K562 (cell line): ENCODE data around the gene KIF9.

Experiments used
- ATF7 ChIP-seq: fragments of 450-650 bp; IDR thresholded peaks from 2 replicates; pipeline ENCODE4 v1.7.1; 2014; ENCODE audit warnings: mild to moderate bottlenecking, moderate library complexity
- CTCF ChIP-seq, 3 experiments: IDR thresholded peaks in 2 of 3; conservative IDR thresholded peaks in 1 of 3; 2 replicates each; pipeline ENCODE4 v1.5.1; 2011 to 2012; ENCODE audit warnings: low read length in 3 of 3, mild to moderate bottlenecking in 3 of 3, control low read depth in 2 of 3, improper control_type of control experiment in 1 of 3, inconsistent platforms in 1 of 3, low read depth in 1 of 3, mixed read lengths in 1 of 3, moderate library complexity in 1 of 3; ENCODE audit not compliant: insufficient read depth in 2 of 3
- KAT2B ChIP-seq: IDR thresholded peaks from one replicate; pipeline ENCODE4 v1.6.1; 2012; ENCODE audit warnings: low read depth, mild to moderate bottlenecking, control low read depth, inconsistent platforms, low read length, moderate library complexity
- KDM1A ChIP-seq, 2 experiments: fragments of 450-650 bp; IDR thresholded peaks; 2 replicates each; pipeline ENCODE4 v1.6.1; 2016; ENCODE audit warnings: mild to moderate bottlenecking in 2 of 2
- PHF8 ChIP-seq: fragments of 200-600 bp; sonication (generic); IDR thresholded peaks from 2 replicates; pipeline ENCODE4 v1.6.1; 2012; ENCODE audit warnings: mixed run types, mild to moderate bottlenecking, inconsistent platforms, low read length, moderate library complexity, borderline replicate concordance
- POLR2A ChIP-seq: fragments of 450-650 bp; conservative IDR thresholded peaks from 2 replicates; pipeline ENCODE4 v1.6.1; 2016
- SETDB1 ChIP-seq: IDR thresholded peaks from one replicate; pipeline ENCODE4 v1.6.1; 2012; ENCODE audit warnings: low read length, control low read depth, inconsistent platforms
- TAF1 ChIP-seq: IDR thresholded peaks from 2 replicates; pipeline ENCODE4 v1.6.1; 2011; ENCODE audit warnings: mild to moderate bottlenecking, low read length, moderate library complexity; ENCODE audit not compliant: insufficient read depth, control insufficient read depth, severe bottlenecking; ENCODE audit errors: extremely low read depth
- TRIM24 ChIP-seq, 2 experiments: fragments of 450-650 bp; IDR thresholded peaks; 2 replicates each; pipeline ENCODE4 v1.6.1; 2016
- ZBTB1 ChIP-seq: sonication (generic); formaldehyde crosslinking; IDR thresholded peaks from 2 replicates; pipeline ENCODE4 v1.8.1; 2023; ENCODE audit warnings: missing genetic modification reagents, low read depth, mild to moderate bottlenecking, borderline replicate concordance
- ZNF274 ChIP-seq: IDR thresholded peaks from 2 replicates; pipeline ENCODE4 v1.6.1; 2011; ENCODE audit warnings: low read depth, mild to moderate bottlenecking, low read length, moderate library complexity, borderline replicate concordance

GRCh38 chr3:47319956-47320355 lies 37.4 kb upstream of the KIF9 start:
- TF ChIP-seq ZBTB1 (CRISPR knock-in tag) (no peak), TAF1 (no peak), CTCF (IDR thresholded peaks at IDR 0.05 in 2 of 3, conservative IDR thresholded peaks at IDR 0.05 in 1 of 3; ENCODE audit: insufficient read depth in 2 of 3, low read depth in 1 of 3, low read length in 3 of 3) (no peak), SETDB1 (no peak), KDM1A (IDR thresholded peaks at IDR 0.05) (no peak), POLR2A (no peak), KAT2B (no peak), ATF7 (no peak), TRIM24 (IDR thresholded peaks at IDR 0.05) (no peak), PHF8 (no peak), ZNF274 (no peak)
